SK-N-SH (cell line): ENCODE data around the gene POU6F2. TPM values are rescaled to one million over a fixed set of nuclear protein-coding genes. Genes with fewer than 3 reads are reported as not detected.

ENCODE experiments used
- CTCF ChIA-PET: fragments of 300-600, 350-600 bp; formaldehyde crosslinking; extraction: SDS; loops from one replicate; lab custom pipeline; 2021; lab: Yijun Ruan, JAX
- POLR2A ChIA-PET: fragments of 350-600 bp; sonication (Branson Sonifier 250); formaldehyde crosslinking; extraction: SDS; loops from one replicate; lab custom pipeline; 2020; ENCODE audit warnings: antibody characterized with exemption, inconsistent platforms; lab: Yijun Ruan, JAX
- DNase-seq: peaks from one replicate; pipeline ENCODE4 v3.0.0; 2012
- H2AFZ ChIP-seq: fragments of 200-600 bp; sonication (generic); 2 replicates; pipeline ENCODE4 v1.8.1; 2016; ENCODE audit warnings: antibody characterized with exemption, mild to moderate bottlenecking, low read depth
- H3F3A ChIP-seq: fragments of 200-600 bp; sonication (generic); replicated peaks from 2 replicates; pipeline ENCODE3; 2016; ENCODE audit warnings: antibody characterized with exemption, mild to moderate bottlenecking; ENCODE audit not compliant: insufficient read depth
- H3K27ac ChIP-seq, 2 experiments: fragments of 200-500 bp in 1 of 2; fragments of 200-600 bp in 1 of 2; sonication (Bioruptor generic) in 1 of 2; sonication (generic), shearing (Covaris generic) in 1 of 2; 2 replicates each; pipeline versions ENCODE4 v1.5.1 to v1.6.1; 2014 to 2016; ENCODE audit warnings: low read depth in 2 of 2, inconsistent platforms in 1 of 2, low read length in 1 of 2, mild to moderate bottlenecking in 1 of 2, mixed read lengths in 1 of 2
- H3K27me3 ChIP-seq: fragments of 200-600 bp; sonication (generic), shearing (Covaris generic); 2 replicates; pipeline ENCODE4 v1.6.1; 2016; ENCODE audit warnings: mixed run types; ENCODE audit not compliant: insufficient read depth
- H3K36me3 ChIP-seq, 2 experiments: fragments of 200-500 bp in 1 of 2; fragments of 200-600 bp in 1 of 2; sonication (Bioruptor generic) in 1 of 2; sonication (generic) in 1 of 2; replicated peaks in 1 of 2; 2 replicates each; pipeline versions ENCODE3 to v1.5.1; 2014 to 2016; ENCODE audit warnings: low read length in 1 of 2, mild to moderate bottlenecking in 1 of 2; ENCODE audit not compliant: insufficient read depth in 2 of 2, control insufficient read depth in 1 of 2
- H3K4me1 ChIP-seq, 2 experiments: fragments of 200-500 bp in 1 of 2; fragments of 200-600 bp in 1 of 2; sonication (Bioruptor generic) in 1 of 2; sonication (generic), shearing (Covaris generic) in 1 of 2; 2 replicates each; pipeline versions ENCODE4 v1.5.1 to v1.6.1; 2014 to 2016; ENCODE audit warnings: low read depth in 1 of 2, low read length in 1 of 2, mixed run types in 1 of 2; ENCODE audit not compliant: insufficient read depth in 2 of 2, control insufficient read depth in 1 of 2
- H3K4me2 ChIP-seq: fragments of 200-600 bp; sonication (generic), shearing (Covaris generic); 2 replicates; pipeline ENCODE4 v1.6.1; 2017; ENCODE audit warnings: mixed run types
- H3K4me3 ChIP-seq, 2 experiments: fragments of 200-500 bp in 1 of 2; fragments of 200-600 bp in 1 of 2; sonication (Bioruptor generic) in 1 of 2; sonication (generic), shearing (Covaris generic) in 1 of 2; 2 replicates each; pipeline versions ENCODE4 v1.5.1 to v1.8.1; 2014 to 2016; ENCODE audit warnings: low read depth in 2 of 2, inconsistent platforms in 1 of 2, low read length in 1 of 2, mild to moderate bottlenecking in 1 of 2, mixed read lengths in 1 of 2, moderate library complexity in 1 of 2
- H3K79me2 ChIP-seq: fragments of 200-600 bp; sonication (generic); 2 replicates; pipeline ENCODE4 v1.8.1; 2017; ENCODE audit warnings: mild to moderate bottlenecking; ENCODE audit not compliant: insufficient read depth
- H3K9ac ChIP-seq: fragments of 200-600 bp; sonication (generic); 2 replicates; pipeline ENCODE4 v1.6.1; 2017; ENCODE audit warnings: mixed run types
- H3K9me2 ChIP-seq: fragments of 200-600 bp; sonication (generic); 2 replicates; pipeline ENCODE4 v1.6.1; 2017; ENCODE audit warnings: mixed run types
- H3K9me3 ChIP-seq: fragments of 200-600 bp; sonication (generic); 2 replicates; pipeline ENCODE4 v1.6.1; 2017; ENCODE audit warnings: mixed run types, mild to moderate bottlenecking, moderate library complexity
- H4K20me1 ChIP-seq: fragments of 200-600 bp; sonication (generic); 2 replicates; pipeline ENCODE4 v1.6.1; 2017; ENCODE audit warnings: mild to moderate bottlenecking, mixed run types; ENCODE audit not compliant: insufficient read depth
- CHD2 ChIP-seq: fragments of 150-350 bp; IDR thresholded peaks from 2 replicates; pipeline ENCODE4 v1.6.1; 2018; ENCODE audit warnings: low read length; ENCODE audit not compliant: partially characterized antibody
- CTCF ChIP-seq: fragments of 200-600 bp; sonication (generic); IDR thresholded peaks from 2 replicates; pipeline ENCODE4 v1.6.1; 2017; ENCODE audit warnings: antibody characterized with exemption, mild to moderate bottlenecking, moderate library complexity
- EP300 ChIP-seq, 2 experiments: IDR thresholded peaks; 2 replicates each; pipeline versions ENCODE4 v1.4.0 to v1.6.1; 2012; ENCODE audit warnings: borderline replicate concordance in 1 of 2, low read depth in 1 of 2, low read length in 1 of 2
- EZH2phosphoT487 ChIP-seq: fragments of 200-600 bp; sonication (generic); IDR thresholded peaks from 2 replicates; pipeline ENCODE4 v1.6.1; 2017; ENCODE audit warnings: low read depth, mixed run types, mild to moderate bottlenecking, antibody characterized with exemption, moderate library complexity, borderline replicate concordance
- NRF1 ChIP-seq: IDR thresholded peaks from 2 replicates; pipeline ENCODE4 v1.6.1; 2012; ENCODE audit warnings: low read depth, mild to moderate bottlenecking, low read length
- POLR2AphosphoS5 ChIP-seq: IDR thresholded peaks from 2 replicates; pipeline ENCODE4 v1.6.1; 2012; ENCODE audit warnings: low read depth, low read length
- RAD21 ChIP-seq: IDR thresholded peaks from 2 replicates; pipeline ENCODE4 v1.6.1; 2012; ENCODE audit warnings: mild to moderate bottlenecking, low read length
- REST ChIP-seq: IDR thresholded peaks from 2 replicates; pipeline ENCODE4 v1.6.1; 2012; ENCODE audit warnings: mild to moderate bottlenecking, low read depth, low read length, moderate library complexity
- RFX5 ChIP-seq: IDR thresholded peaks from 2 replicates; pipeline ENCODE4 v1.6.1; 2012; ENCODE audit warnings: mild to moderate bottlenecking, improper control_type of control experiment, low read length
- SMC3 ChIP-seq: IDR thresholded peaks from 2 replicates; pipeline ENCODE4 v1.6.1; 2012; ENCODE audit warnings: low read depth, low read length, improper control_type of control experiment
- USF1 ChIP-seq: IDR thresholded peaks from 2 replicates; pipeline ENCODE4 v1.4.0; 2012; ENCODE audit warnings: low read depth, borderline replicate concordance
- USF2 ChIP-seq: fragments of 150-350 bp; IDR thresholded peaks from 2 replicates; pipeline ENCODE4 v1.6.1; 2017; ENCODE audit warnings: antibody characterized with exemption, low read length, low read depth, borderline replicate concordance
- ZBTB33 ChIP-seq: IDR thresholded peaks from 2 replicates; pipeline ENCODE4 v1.4.0; 2012; ENCODE audit warnings: low read depth, borderline replicate concordance
- WGBS: methylation state at CpG from one replicate; pipeline ENCODE4 v1.1.6; 2017; ENCODE audit warnings: low lambda C conversion rate; 5-methylcytosine and 5-hydroxymethylcytosine counted together
- polyA plus RNA-seq, 3 experiments: library from polyadenylated mRNA; depleted of rRNA; stranded (reverse); fragments of >200 nt; gene quantifications; 2 replicates each; pipeline ENCODE4 v1.2.3, GENCODE V29; 2012
- TF ChIP-seq, protein P1 (sequence below): fragments of 150-350 bp; IDR thresholded peaks from 2 replicates; pipeline ENCODE4 v1.6.1; 2016; ENCODE audit warnings: mild to moderate bottlenecking, low read depth, low read length

The POU6F2 gene
- polyA plus RNA-seq, 1 of the 3 experiments (the other 2 are of a cell fraction) = under 0.01 TPM

- no peak for TF ChIP-seq USF2
- TF ChIP-seq REST = no peak
- no peak for TF ChIP-seq POLR2AphosphoS5
- TF ChIP-seq RFX5 = no peak
- no peak for TF ChIP-seq EZH2phosphoT487
- TF ChIP-seq EP300 (IDR thresholded peaks at IDR 0.05; ENCODE audit: borderline replicate concordance in 1 of 2, low read depth in 1 of 2, low read length in 1 of 2) = no peak
- TF ChIP-seq USF1 = no peak
- no peak for TF ChIP-seq CHD2
- TF ChIP-seq CTCF = no peak
- no peak for TF ChIP-seq SMC3
- TF ChIP-seq, protein P1, sequence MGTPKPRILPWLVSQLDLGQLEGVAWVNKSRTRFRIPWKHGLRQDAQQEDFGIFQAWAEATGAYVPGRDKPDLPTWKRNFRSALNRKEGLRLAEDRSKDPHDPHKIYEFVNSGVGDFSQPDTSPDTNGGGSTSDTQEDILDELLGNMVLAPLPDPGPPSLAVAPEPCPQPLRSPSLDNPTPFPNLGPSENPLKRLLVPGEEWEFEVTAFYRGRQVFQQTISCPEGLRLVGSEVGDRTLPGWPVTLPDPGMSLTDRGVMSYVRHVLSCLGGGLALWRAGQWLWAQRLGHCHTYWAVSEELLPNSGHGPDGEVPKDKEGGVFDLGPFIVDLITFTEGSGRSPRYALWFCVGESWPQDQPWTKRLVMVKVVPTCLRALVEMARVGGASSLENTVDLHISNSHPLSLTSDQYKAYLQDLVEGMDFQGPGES = no peak
- no peak for TF ChIP-seq RAD21
- no peak for TF ChIP-seq ZBTB33
- TF ChIP-seq NRF1 = no peak
- H2AFZ ChIP-seq = no peak overlapping the region
- H3K27me3 ChIP-seq = peaks cover 27% of the 10 kb centered on the region; the same call in 1 of the 2 replicates
- no peak overlapping the region for H3K9ac ChIP-seq
- no peak overlapping the region for H3K4me2 ChIP-seq
- ChIA-PET CTCF (no interaction called here), POLR2A (no interaction called here)
- 11% methylated on average over 5 of the region's 5 CpGs for WGBS
- no peaks in the 10 kb centered on the region for H4K20me1 ChIP-seq
- H3K79me2 ChIP-seq = no peaks in the 10 kb centered on the region
- H3K4me1 ChIP-seq = no peaks in the 10 kb centered on the region
- no peak for DNase-seq
- H3K9me3 ChIP-seq = no peaks in the 10 kb centered on the region
- no peaks in the 10 kb centered on the region for H3K36me3 ChIP-seq
- no peak overlapping the region for H3K4me3 ChIP-seq
- no peak overlapping the region for H3K27ac ChIP-seq
- no peaks in the 10 kb centered on the region for H3K9me2 ChIP-seq
- H3F3A ChIP-seq = no peaks in the 10 kb centered on the region
Measured at GRCh38 chr7:39317896-39318295, 340.2 kb downstream of the POU6F2 start.
